GM18867 (cell line): Measurements from ENCODE around the gene CDCA7L.

Source experiments
- ATAC-seq: cut with Tn5 transposase; IDR thresholded peaks from one replicate; pipeline ENCODE4 v1.9.1; 2021; ENCODE audit warnings: mild to moderate bottlenecking, moderate library complexity; ENCODE audit not compliant: unreplicated experiment

CDCA7L gene, protein sequence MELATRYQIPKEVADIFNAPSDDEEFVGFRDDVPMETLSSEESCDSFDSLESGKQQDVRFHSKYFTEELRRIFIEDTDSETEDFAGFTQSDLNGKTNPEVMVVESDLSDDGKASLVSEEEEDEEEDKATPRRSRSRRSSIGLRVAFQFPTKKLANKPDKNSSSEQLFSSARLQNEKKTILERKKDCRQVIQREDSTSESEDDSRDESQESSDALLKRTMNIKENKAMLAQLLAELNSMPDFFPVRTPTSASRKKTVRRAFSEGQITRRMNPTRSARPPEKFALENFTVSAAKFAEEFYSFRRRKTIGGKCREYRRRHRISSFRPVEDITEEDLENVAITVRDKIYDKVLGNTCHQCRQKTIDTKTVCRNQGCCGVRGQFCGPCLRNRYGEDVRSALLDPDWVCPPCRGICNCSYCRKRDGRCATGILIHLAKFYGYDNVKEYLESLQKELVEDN

GRCh38 chr7:21945454-21946221 lies at the start of gene CDCA7L:
TSS of gene CDCA7L (minus strand) at chr7:21945899. CDS start at chr7:21945804, 95 bp downstream.
- peak; percentile 87 for ATAC-seq

GRCh38 chr7:21986096-21986495 lies 40.4 kb upstream of the CDCA7L start:
- ATAC-seq = no peak

GRCh38 chr7:21984042-21984441 lies 38.3 kb upstream of the CDCA7L start:
- no peak for ATAC-seq

DNA sequence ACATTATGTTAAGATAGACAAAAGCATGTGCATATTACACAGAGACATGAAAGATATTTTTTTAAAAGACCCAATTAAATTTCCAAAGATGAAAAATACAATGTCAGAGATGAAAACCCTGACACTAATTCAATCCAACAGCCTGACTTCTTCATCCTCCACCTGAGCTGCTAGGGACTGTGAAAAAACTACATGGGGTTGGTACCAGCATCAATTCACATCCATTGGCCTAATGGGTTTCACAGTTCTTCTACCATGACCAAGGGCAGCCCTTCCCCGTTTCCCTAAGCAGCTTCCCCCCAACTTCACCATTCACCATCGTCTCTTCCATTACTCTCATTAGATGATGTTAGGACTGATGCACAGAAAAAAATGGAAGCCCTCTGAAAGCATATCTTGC lies 37.4 kb upstream of the CDCA7L start:
- no peak for ATAC-seq

DNA sequence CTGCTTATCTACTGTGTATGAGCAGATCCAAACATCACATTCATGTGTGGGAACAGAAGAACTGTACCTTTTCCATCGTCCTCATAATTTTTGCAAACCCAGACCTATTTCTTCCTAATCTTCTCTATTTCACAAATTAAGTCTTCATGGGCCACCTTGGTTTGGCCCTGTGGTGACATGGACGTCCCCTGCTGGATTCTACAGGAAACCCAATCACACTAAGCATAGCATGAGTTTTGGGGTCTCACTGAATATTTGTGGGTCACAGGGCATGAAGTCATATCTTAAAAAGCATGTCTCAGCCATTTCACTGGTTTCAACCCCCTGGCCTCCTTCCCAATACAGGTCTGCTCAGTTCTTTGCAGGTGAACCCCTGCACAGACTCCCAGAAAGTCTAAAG lies 35.8 kb upstream of the CDCA7L start:
- no peak for ATAC-seq

GRCh38 chr7:21980926-21981500 lies 35.3 kb upstream of the CDCA7L start:
- ATAC-seq = no peak

DNA sequence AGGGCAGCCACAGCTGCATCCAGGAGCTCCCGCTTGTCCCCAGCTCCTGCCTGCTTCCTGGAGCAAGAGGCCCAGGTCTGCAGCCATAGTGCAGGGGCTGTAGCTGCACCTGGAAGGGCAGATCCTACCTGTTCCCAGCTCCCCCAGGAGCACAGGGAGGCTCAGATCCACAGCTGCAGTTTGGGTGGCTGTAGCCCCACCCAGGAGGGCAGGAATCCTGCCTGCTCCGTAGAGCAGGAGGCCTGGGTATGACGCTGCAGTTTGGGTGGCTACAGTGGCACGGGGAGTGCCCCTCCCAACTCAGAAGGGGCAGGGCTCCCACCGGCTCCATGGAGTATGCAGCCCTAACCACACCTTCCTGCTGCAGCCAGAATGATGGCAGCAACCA lies 26.7 kb upstream of the CDCA7L start:
- ATAC-seq = no peak

GRCh38 chr7:21971780-21972396 lies 26.2 kb upstream of the CDCA7L start:
- ATAC-seq = no peak

DNA sequence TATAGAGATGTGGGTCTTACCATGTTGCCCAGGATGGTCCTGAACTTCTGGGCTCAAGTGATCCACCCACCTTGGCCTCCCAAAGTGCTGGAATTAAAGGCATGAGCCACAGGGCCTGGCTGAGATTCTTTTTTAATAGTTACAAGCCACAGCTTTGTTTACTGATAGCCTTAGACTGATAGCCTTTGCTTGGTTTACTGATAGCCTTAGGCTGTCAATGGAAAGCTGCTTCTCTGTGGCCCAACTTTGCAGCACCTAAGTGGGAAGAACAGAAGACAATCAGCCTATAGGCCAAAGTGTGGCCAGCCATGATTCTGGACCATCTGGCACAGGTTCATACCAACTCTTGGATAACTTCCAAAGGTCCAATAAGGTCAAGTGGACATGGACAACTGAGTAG lies 24.1 kb upstream of the CDCA7L start:
- no peak for ATAC-seq

GRCh38 chr7:21967598-21968003 lies 21.9 kb upstream of the CDCA7L start:
- no peak for ATAC-seq

DNA sequence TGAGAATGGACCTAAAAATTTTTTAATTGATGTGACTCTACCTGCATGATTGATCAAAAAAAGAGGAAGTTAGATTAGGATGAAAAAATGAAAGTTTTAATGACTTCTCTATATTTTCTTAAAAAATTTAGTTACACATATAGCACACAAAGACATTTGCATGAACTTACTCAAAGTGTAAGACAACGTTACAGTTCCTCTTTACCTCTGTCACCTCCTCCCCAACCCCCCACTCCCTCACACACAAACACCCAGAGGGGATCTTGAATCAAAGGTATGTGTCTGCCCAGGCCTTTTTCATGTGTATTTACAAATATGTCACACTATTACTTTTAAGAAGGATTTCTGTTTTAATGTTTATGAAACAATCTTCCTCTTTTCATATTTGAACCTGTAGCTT lies 20.6 kb upstream of the CDCA7L start:
- ATAC-seq = peak; percentile 95

GRCh38 chr7:21965291-21965690 lies 19.6 kb upstream of the CDCA7L start:
- ATAC-seq = no peak

- ATAC-seq = no peak
Observed at GRCh38 chr7:21962677-21963076, 17.0 kb upstream of the CDCA7L start.

GRCh38 chr7:21960922-21961321 lies 15.2 kb upstream of the CDCA7L start:
- ATAC-seq = no peak

GRCh38 chr7:21959387-21959776 lies 13.7 kb upstream of the CDCA7L start:
- no peak for ATAC-seq

DNA sequence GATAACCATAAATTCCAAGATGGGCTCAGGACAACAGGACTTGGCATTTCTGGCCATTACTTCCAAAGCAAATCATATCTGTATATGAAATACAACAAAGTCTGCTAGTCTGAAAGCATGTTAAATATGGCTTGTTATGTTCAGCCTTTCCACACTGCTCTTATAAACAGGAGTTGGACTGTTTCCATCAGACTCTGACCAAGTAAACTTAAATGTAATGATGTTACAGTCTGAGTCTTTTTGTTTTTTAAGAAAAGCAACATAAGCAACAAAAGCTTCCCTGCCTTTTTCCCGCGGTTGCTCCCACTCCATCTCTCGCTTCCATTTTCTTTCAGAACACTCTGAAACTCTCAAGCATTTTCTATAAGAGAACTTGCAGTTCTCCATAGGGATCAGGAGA lies 8.1 kb upstream of the CDCA7L start:
- ATAC-seq = no peak

DNA sequence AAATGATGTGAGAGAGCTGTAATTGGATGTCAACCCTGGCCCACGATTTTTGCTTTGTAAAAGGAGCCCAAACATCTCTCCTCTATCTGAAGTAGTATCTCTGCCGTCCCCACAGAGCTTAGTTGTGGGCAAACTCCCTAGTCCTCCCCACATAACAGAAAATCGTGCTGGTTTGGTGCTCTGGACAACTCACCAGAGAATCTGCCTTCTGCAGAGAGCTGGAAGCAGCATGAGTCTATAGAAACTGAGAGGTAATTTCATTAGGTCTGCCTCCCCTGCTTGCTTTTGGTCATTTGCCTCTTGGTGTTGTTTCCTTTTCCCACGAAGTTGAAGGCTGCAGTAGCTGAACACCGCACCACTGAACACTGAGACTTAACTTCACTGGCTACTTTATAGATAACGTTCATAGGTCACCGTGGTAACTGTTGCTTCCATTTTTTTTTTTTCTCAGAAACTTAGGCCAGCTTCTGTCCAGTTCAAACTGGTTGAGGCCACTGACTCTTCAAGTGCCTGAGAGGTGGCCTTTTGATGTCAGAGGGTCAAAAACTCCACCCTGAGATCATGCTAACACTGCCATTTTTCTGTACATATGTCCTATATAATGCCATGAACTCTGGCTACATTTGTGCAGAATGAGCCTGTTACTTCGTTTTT lies 3.3 kb upstream of the CDCA7L start:
- ATAC-seq = no peak

DNA sequence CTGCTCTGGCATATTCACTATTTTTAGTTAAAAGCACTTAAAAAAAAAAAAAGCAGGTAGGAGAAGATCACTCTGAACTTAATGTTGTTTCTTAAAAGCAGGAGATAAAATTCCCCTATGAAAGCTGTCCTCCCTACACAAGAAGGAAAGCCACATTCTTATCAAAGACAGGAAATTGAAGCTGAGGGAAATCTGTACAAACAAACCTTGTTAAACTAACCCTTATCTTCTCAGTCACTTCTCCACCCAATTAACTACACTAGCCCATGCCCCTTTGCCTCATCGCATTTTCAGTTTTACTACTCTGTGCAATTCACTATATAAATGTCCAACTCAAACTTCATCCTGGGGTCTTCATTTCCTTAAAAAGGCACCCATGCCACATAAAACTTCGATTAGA lies 2.7 kb upstream of the CDCA7L start:
- ATAC-seq = no peak

GRCh38 chr7:21947946-21948345 lies 2.2 kb upstream of the CDCA7L start:
- no peak for ATAC-seq

DNA sequence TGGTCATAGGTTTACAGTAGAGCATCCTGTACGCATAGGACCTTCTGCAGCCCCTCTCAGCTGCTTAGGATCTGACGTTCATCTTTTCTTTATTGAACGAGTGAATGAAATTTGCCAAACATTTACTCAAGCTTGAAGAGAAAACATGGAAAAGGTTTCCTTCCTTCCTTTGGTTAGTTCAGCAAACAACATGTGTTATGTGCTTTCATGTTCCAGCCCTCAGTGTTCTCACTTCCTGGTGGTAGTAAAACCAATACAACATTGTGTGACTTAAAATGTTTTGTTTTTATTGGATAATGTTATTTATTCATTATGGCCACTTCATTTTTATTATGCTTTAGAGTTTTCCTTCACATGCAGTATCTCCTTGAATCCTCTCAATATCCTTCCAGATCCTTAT lies 1.4 kb upstream of the CDCA7L start:
- no peak for ATAC-seq

- no peak for ATAC-seq
Observed at GRCh38 chr7:21946222-21946709, 567 bp upstream of the CDCA7L start.
